Epithelial cell of prostate (primary cell): ENCODE results near the gene IFNK.

Experiments used
- DNase-seq: peaks from one replicate; pipeline ENCODE4 v3.0.0-alpha.2; 2011; ENCODE audit warnings: low read depth, low spot score
- H3K27ac ChIP-seq: fragments of 450-650 bp; 2 replicates; pipeline ENCODE4 v1.5.1; 2017; ENCODE audit warnings: mild to moderate bottlenecking

Gene IFNK

DNA sequence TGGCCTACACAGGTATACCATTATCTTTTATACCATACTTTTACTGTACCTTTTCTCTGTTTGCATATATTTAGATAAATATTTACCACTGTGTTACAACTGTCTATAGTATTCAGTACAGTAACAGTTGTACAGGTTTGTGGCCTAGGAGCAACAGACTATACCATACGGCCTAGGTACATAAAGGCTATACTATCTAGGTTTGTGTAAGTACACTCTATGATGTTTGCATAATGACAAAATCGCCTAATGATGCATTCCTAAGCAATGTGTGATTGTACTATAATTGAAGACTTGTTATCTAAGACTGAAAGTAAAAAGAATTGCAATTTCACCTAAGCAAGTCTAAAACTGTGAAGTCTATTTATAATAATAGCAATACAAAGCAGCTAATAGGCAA, 45.3 kb downstream of the IFNK start:
- peak overlapping the region; percentile 49 for H3K27ac ChIP-seq
- DNase-seq: no peak

DNA sequence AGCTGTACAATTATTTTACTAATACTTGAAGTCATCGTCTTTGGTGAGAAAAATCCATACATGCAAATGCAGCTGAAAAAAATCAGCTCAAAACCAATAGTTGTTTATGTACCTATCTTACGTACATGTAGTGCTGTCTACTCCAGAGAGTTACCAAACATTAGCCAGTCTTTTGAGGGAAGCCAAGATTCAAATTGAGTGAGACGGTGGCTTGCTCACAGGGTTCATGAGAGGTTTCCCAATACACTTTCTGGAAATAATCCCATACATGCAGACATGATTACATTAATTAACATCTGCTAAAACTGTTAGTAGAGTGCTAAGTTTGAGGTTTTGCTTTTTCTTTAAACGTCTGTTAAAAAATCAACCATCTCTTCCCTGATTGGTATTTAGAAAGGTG, 46.9 kb downstream of the IFNK start:
- DNase-seq: no peak
- H3K27ac ChIP-seq: no peak overlapping the region

DNA sequence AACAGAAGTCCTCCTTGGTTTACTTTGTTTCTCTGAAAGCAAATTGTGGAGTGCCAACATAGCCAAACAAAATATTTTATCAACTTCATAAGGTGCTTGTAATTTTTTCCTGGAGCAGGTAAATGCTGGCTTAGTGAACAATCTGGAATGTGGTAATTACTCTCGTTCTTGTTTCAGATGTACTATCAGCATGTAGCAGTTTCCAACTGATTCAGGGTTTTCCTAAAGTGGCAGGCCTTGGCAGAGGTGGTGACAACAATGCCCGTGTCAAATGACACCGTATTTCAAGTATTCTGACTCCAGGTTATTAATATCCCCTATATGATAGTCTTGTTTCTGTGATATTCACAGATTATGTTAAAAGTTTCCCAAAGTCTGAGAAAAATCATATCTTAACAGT, 48.0 kb downstream of the IFNK start:
- DNase-seq: no peak
- peak overlapping the region; percentile 92 for H3K27ac ChIP-seq

DNA sequence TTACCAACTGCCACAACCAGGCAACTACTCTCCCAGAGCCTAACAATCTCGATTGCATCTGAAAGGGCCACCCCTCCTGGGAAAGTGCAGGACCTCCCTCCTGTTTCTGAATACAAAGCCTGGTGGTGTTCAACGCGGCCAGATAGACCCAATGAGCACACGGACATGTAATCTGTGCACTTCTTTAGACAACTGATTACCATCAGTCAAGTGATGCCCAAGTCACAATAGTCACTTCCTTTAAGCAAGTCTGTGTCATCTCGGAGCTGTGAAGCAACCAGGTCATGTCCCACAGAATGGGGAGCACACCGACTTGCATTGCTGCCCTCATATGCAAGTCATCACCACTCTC, 48.5 kb downstream of the IFNK start:
- peak overlapping the region; percentile 92 for H3K27ac ChIP-seq
- DNase-seq: peak; percentile 48

DNA sequence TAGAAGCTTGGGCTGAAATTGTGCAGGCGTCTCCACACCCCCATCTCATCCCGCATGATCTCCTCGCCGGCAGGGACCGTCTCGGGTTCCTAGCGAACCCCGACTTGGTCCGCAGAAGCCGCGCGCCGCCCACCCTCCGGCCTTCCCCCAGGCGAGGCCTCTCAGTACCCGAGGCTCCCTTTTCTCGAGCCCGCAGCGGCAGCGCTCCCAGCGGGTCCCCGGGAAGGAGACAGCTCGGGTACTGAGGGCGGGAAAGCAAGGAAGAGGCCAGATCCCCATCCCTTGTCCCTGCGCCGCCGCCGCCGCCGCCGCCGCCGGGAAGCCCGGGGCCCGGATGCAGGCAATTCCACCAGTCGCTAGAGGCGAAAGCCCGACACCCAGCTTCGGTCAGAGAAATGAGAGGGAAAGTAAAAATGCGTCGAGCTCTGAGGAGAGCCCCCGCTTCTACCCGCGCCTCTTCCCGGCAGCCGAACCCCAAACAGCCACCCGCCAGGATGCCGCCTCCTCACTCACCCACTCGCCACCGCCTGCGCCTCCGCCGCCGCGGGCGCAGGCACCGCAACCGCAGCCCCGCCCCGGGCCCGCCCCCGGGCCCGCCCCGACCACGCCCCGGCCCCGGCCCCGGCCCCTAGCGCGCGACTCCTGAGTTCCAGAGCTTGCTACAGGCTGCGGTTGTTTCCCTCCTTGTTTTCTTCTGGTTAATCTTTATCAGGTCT, 49.0 kb downstream of the IFNK start, which contains the start of gene C9orf72:
Gene C9orf72, minus strand, starts transcription at position 564 of the 716 bp plus-strand sequence. CDS start 6,361 bp downstream, outside the sequence.
- no peak for DNase-seq
- H3K27ac ChIP-seq: peak within 1 kb of the TSS; percentile 92

DNA sequence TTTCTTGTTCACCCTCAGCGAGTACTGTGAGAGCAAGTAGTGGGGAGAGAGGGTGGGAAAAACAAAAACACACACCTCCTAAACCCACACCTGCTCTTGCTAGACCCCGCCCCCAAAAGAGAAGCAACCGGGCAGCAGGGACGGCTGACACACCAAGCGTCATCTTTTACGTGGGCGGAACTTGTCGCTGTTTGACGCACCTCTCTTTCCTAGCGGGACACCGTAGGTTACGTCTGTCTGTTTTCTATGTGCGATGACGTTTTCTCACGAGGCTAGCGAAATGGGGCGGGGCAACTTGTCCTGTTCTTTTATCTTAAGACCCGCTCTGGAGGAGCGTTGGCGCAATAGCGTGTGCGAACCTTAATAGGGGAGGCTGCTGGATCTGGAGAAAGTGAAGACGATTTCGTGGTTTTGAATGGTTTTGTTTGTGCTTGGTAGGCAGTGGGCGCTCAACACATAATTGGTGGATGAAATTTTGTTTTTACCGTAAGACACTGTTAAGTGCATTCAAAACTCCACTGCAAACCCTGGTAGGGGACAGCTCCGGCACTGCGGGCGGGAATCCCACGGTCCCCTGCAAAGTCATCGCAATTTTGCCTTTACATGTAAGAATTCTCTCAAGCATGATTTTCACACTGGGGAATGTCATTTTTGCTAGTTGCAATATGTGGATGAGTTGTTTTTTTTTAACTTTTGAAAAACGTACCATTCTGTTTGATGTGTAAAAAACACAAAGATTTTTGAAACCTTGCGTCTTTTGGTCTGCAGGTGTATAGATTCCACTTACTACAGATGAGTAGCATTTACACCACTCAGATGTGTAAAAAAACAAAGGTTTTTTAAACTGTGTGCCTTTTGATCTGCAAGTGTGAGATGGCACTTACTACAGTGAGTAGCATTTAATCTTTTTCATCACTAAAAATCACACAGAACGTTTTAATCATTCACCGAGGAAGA, 49.8 kb downstream of the IFNK start:
- H3K27ac ChIP-seq: peak overlapping the region; percentile 92
- DNase-seq: peak; percentile 99
